BLaER1 treated with 17β-estradiol and CSF1 and Interleukin-3, amounts not matched to agents 10 nM and 100 nM (cell line): Measurements from ENCODE around the gene MAML3.

Experiments used
- H3K27ac ChIP-seq, 11 experiments: shearing (Covaris generic); formaldehyde crosslinking; 2 replicates each; pipeline ENCODE4 v1.8.1; 2022
- H3K27me3 ChIP-seq, 11 experiments: shearing (Covaris generic); formaldehyde crosslinking; 2 replicates each; pipeline ENCODE4 v1.8.1; 2022
- H3K36me3 ChIP-seq, 11 experiments: shearing (Covaris generic); formaldehyde crosslinking; 2 replicates each; pipeline ENCODE4 v1.8.1; 2022
- H3K4me1 ChIP-seq, 10 experiments: shearing (Covaris generic); formaldehyde crosslinking; 2 replicates each; pipeline ENCODE4 v1.8.1; 2022
- H3K4me2 ChIP-seq, 11 experiments: shearing (Covaris generic); formaldehyde crosslinking; 2 replicates each; pipeline ENCODE4 v1.8.1; 2022
- H3K4me3 ChIP-seq, 10 experiments: shearing (Covaris generic); formaldehyde crosslinking; 2 replicates each; pipeline ENCODE4 v1.8.1; 2022
- H3K9ac ChIP-seq, 11 experiments: shearing (Covaris generic); formaldehyde crosslinking; 2 replicates each; pipeline ENCODE4 v1.8.1; 2022
- H3K9me3 ChIP-seq, 11 experiments: shearing (Covaris generic); formaldehyde crosslinking; replicated peaks in 1 of 11; 2 replicates each; pipeline ENCODE4 v1.8.1; 2022
- H4K20me1 ChIP-seq, 11 experiments: shearing (Covaris generic); formaldehyde crosslinking; 2 replicates each; pipeline ENCODE4 v1.8.1; 2022
- Cebpa-rat ChIP-seq, 11 experiments: shearing (Covaris generic); IDR thresholded peaks; 2 replicates each; pipeline ENCODE4 v1.8.1; 2022

The MAML3 gene

DNA sequence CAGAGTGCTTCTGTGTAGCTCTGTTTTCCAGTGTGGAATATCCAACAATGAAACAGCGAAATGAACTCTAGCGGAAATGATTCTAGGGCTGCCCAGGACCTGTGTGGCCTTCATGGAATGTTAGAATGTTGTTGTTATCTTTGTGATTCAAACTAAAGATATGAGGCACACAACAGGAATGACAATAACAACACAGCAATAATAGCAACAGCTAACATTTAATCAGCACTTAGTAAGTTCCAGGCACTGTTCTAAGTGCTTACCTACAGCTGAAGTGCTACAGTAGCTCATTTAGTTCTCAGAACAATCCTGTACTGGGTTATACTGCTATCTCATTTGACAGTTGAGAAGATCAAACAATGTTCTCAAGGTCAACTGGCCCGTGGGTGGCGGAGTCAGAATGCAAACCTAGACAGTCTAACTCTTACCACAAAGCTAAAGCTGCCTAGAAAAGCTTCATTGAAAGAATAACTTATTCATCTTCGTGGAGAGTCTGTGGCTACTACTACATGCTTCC, 63.7 kb downstream of the MAML3 start:
- H3K4me1 ChIP-seq = peaks cover 51 to 66% (median 57%) of the 10 kb centered on the region in 10 experiments
- no peaks in the 10 kb centered on the region for H3K27me3 ChIP-seq
- H3K27ac ChIP-seq = peak overlapping the region in 9 of 11 experiments; percentile 3 to 95 (median 91); a peak in 14 of 22 replicates
- H3K9ac ChIP-seq = no peak overlapping the region
- no peaks in the 10 kb centered on the region for H4K20me1 ChIP-seq
- peaks cover 0 to 9% (median 3%) of the 10 kb centered on the region in 11 experiments; a peak in 4 of 22 replicates for H3K9me3 ChIP-seq
- TF ChIP-seq Cebpa-rat (IDR thresholded peaks at IDR 0.05) = no peak
- H3K4me2 ChIP-seq = peak overlapping the region; percentile 91 to 99 (median 95); a peak in 19 of 22 replicates
- no peak overlapping the region for H3K4me3 ChIP-seq
- peaks cover 0 to 15% (median 6%) of the 10 kb centered on the region in 11 experiments; a peak in 3 of 22 replicates for H3K36me3 ChIP-seq

DNA sequence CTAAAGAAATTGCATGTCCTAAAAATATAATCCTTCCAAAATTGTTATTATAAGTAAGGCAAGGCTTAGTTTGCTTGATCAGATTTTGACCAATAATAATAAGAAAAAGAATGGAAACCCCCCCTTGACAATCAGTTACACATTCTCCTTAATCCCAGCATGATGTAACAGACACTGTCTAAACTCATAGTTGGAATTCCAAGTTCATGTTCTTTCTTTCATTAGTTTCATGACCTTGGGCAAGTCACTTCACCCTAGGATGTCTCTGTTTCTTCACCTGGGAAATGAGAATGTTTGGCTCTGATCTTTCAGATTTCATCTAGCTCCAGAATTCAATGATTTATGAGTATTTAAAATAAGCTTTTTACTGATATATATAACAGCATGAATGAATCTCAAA, 64.8 kb downstream of the MAML3 start:
- no peak overlapping the region for H3K4me3 ChIP-seq
- no peaks in the 10 kb centered on the region for H4K20me1 ChIP-seq
- H3K27me3 ChIP-seq = no peaks in the 10 kb centered on the region
- TF ChIP-seq Cebpa-rat (IDR thresholded peaks at IDR 0.05) = no peak
- H3K9ac ChIP-seq = no peak overlapping the region
- no peak overlapping the region for H3K27ac ChIP-seq
- H3K36me3 ChIP-seq = peaks cover 0 to 17% (median 6%) of the 10 kb centered on the region in 11 experiments; a peak in 3 of 22 replicates
- H3K4me1 ChIP-seq = peaks cover 50 to 59% (median 52%) of the 10 kb centered on the region in 10 experiments
- H3K9me3 ChIP-seq = peaks cover 0 to 9% (median 3%) of the 10 kb centered on the region in 11 experiments; a peak in 4 of 22 replicates
- H3K4me2 ChIP-seq = no peak overlapping the region; a peak in 2 of 22 replicates

DNA sequence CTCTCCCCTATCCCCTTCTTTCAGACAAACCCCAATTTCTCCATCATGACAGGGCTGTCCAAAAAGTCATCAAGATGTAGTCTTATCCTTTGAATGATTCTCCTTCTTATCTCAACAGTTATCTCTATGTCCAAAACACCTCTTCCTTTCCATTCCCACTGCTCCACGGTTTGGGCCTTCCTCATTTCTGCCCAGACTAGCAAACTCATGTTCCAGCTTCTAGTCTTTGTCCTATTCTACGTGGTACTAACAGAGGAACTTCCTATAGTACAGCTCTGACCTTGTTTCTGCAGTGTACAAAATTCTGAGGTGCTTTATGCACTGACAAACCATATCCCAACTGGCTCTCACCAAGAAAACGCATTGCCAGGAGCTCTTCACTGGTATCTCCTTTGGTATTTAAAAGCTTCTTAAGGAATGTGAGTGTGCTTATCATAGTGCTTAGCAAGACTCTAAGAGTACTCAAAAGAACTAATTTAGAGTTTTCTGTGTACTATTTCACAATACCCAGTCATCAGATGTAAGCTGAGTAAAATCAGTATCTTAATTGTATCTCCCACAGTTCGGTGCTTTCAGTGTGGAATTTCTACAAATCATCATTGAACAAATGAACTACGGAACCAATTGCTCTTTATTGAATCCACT, 65.5 kb downstream of the MAML3 start:
- peak in 2 of 11 experiments; percentile 30 to 43; a peak in 2 of 22 replicates for TF ChIP-seq Cebpa-rat (IDR thresholded peaks at IDR 0.05)
- Histone ChIP-seq H3K27ac (no peak overlapping the region), H3K27me3 (no peaks in the 10 kb centered on the region)

DNA sequence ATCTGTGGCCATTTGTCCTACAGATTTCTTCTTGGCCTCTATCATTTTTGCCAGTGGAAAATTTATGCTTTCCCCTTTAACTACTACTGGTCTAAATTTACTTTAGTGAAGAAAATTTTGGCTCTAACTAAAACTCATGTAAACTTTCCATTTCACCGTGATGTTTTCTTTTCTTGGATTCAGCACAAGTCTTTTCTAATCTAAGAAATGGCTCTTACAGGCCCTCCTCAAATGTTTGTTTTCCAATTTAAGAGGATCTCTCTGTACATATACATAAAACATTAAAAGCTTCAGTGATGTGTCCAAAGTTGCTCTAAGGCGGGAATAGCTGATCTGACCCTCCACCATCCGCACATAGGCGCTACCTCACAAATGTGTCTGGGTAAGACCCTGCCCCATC, 68.1 kb downstream of the MAML3 start:
- Histone ChIP-seq H3K36me3 (peaks cover 0 to 17% (median 6%) of the 10 kb centered on the region in 11 experiments; a peak in 3 of 22 replicates), H3K9me3 (peaks cover 0 to 9% (median 3%) of the 10 kb centered on the region in 11 experiments; a peak in 4 of 22 replicates), H4K20me1 (peaks cover 0 to 19% (median 7%) of the 10 kb centered on the region in 11 experiments; a peak in 8 of 22 replicates), H3K27me3 (no peaks in the 10 kb centered on the region), H3K9ac (no peak overlapping the region), H3K4me3 (no peak overlapping the region), H3K4me2 (no peak overlapping the region), H3K4me1 (peaks cover 24 to 41% (median 31%) of the 10 kb centered on the region in 10 experiments), H3K27ac (no peak overlapping the region)
- TF ChIP-seq Cebpa-rat (IDR thresholded peaks at IDR 0.05) = no peak

More for the DNA sequence above, 65.5 kb downstream of the MAML3 start:
- peaks cover 0 to 9% (median 3%) of the 10 kb centered on the region in 11 experiments; a peak in 4 of 22 replicates for H3K9me3 ChIP-seq
- H3K4me2 ChIP-seq = peak overlapping the region in 4 of 11 experiments; percentile 24 to 57 (median 42); a peak in 9 of 22 replicates
- peaks cover 0 to 17% (median 6%) of the 10 kb centered on the region in 11 experiments; a peak in 3 of 22 replicates for H3K36me3 ChIP-seq
- no peak overlapping the region for H3K9ac ChIP-seq
- peaks cover 0 to 1% (median 0%) of the 10 kb centered on the region in 11 experiments; a peak in 3 of 22 replicates for H4K20me1 ChIP-seq
- peaks cover 42 to 53% (median 44%) of the 10 kb centered on the region in 10 experiments for H3K4me1 ChIP-seq
- H3K4me3 ChIP-seq = no peak overlapping the region

DNA sequence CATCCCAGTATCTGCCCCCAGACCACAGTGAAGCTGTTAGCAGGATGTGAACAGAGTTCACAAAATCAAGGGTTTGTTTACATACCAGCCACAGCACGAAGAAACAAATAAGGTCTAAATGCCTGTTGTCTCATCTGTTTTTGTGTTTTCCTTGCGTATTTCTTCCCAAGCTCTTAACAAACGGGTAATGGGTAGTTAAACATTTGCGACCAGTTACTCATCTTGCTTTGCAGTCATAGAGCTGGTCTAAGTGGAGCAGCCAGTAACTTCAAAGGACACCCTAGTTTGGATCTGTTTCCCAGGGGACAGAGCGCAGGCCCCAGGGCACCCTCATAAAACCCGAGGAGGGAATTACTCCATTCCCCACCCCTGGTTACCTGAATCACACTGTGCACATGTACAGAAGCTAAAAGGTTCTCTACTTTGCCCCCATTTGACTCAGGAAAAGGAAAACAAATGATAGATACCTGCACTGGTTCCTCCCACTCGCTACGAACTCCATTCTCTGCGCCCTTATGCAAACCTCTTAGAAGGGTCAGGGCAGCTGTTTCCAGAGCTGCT, 68.8 kb downstream of the MAML3 start:
- peaks cover 0 to 17% (median 6%) of the 10 kb centered on the region in 11 experiments; a peak in 3 of 22 replicates for H3K36me3 ChIP-seq
- peaks cover 0 to 22% (median 7%) of the 10 kb centered on the region in 11 experiments; a peak in 8 of 22 replicates for H4K20me1 ChIP-seq
- peaks cover 0 to 9% (median 3%) of the 10 kb centered on the region in 11 experiments; a peak in 4 of 22 replicates for H3K9me3 ChIP-seq
- peaks cover 18 to 40% (median 29%) of the 10 kb centered on the region in 10 experiments for H3K4me1 ChIP-seq
- peak overlapping the region in 1 of 11 experiments; percentile 4; a peak in 1 of 22 replicates for H3K27ac ChIP-seq
- no peak overlapping the region for H3K9ac ChIP-seq
- no peak for TF ChIP-seq Cebpa-rat (IDR thresholded peaks at IDR 0.05)
- no peak overlapping the region for H3K4me3 ChIP-seq
- peak overlapping the region in 5 of 11 experiments; percentile 2 to 40 (median 18); a peak in 7 of 22 replicates for H3K4me2 ChIP-seq
- no peaks in the 10 kb centered on the region for H3K27me3 ChIP-seq

DNA sequence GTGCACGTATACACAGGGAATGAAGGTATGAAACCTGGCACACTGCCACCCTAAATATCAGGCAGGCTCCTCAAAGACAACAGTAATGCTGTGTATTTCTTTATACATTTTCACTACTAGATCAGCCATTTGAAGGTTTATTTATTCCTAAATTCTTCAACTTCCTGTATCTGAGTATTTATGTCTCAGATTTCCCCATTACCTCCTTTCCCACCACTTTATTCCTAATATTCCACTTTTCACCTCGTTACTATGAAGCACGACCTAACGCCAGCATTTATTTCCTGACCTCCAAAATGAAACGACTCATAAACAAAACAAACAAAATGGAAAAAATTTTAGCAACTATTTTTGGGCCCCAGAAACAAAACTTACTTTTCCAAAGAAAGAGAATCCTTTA, 69.6 kb downstream of the MAML3 start:
- Histone ChIP-seq H3K4me2 (no peak overlapping the region), H3K4me1 (peaks cover 18 to 42% (median 32%) of the 10 kb centered on the region in 10 experiments), H3K27me3 (no peaks in the 10 kb centered on the region), H3K4me3 (no peak overlapping the region), H3K9me3 (peaks cover 0 to 5% (median 0%) of the 10 kb centered on the region in 11 experiments; a peak in 2 of 22 replicates), H3K27ac (0 out of 22 replicates have a peak overlapping the region, but pooled peaks of 1 of the 11 experiments have one; percentile 4), H3K36me3 (peaks cover 0 to 17% (median 6%) of the 10 kb centered on the region in 11 experiments; a peak in 3 of 22 replicates), H4K20me1 (peaks cover 0 to 25% (median 7%) of the 10 kb centered on the region in 11 experiments; a peak in 8 of 22 replicates), H3K9ac (no peak overlapping the region)
- no peak for TF ChIP-seq Cebpa-rat (IDR thresholded peaks at IDR 0.05)

DNA sequence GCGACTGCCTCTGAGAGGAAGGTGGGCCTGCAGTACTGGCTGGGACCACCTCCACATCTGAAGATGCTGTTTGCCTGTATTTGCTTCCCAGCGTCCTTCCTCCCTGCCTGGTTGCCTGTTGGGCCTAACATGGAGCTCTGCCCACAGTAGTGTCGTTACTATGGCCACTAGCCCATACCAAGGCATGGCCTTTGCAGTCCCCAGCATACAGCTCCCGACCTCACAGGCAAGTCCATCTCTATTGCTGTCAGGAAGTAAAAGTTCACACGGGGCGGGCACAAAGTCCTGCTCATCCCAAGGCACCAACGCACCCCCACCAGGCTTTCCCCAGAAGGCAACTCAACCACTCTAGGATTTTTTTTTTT, 71.6 kb downstream of the MAML3 start:
- Histone ChIP-seq H3K9me3 (peaks cover 0 to 5% (median 0%) of the 10 kb centered on the region in 11 experiments; a peak in 2 of 22 replicates), H3K4me2 (peak overlapping the region in 2 of 11 experiments; percentile 6 to 23; a peak in 2 of 22 replicates), H3K9ac (no peak overlapping the region), H3K4me1 (peaks cover 11 to 40% (median 28%) of the 10 kb centered on the region in 10 experiments; a peak in 18 of 20 replicates), H3K4me3 (no peak overlapping the region), H3K27ac (no peak overlapping the region), H3K36me3 (peaks cover 0 to 11% (median 5%) of the 10 kb centered on the region in 11 experiments; a peak in 2 of 22 replicates), H4K20me1 (peaks cover 0 to 34% (median 7%) of the 10 kb centered on the region in 11 experiments; a peak in 8 of 22 replicates), H3K27me3 (no peaks in the 10 kb centered on the region)
- no peak for TF ChIP-seq Cebpa-rat (IDR thresholded peaks at IDR 0.05)

DNA sequence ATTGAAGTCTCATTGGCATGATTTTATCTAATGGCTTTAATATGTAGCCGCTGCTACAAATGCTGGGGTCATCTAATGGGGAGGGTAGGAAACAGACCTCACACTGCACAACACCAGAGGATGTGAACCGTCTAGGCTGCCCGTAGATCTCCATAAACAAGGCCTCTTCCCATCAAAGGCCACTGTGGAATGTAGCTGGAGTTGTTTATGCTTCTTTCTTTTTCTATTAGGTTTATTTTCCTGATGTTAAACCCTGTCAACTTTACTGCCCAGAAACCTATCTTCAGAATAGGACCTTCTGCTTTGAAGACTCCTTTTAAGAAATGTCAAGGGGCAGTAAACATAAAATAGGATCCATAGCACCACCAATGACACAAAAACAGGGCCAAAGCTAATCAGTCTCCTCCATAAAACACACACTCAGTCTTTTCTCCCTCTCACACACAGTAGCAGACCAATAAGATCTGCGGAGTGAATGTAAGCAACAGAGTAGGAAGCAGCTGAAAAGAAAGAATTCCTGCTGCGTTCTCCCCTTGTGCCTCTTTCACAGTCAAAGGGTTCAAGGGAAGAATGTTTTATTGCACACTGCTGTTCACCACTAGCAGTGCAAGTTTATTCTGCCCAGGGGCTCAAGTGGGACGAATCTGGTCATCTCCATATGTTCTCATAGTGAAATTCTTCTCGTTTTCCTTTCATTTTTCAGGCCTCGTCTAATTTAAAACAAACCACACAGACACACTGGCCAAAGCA, 72.2 kb downstream of the MAML3 start:
- Histone ChIP-seq H3K9ac (no peak overlapping the region), H3K27ac (no peak overlapping the region), H3K4me2 (peak overlapping the region in 5 of 11 experiments; percentile 5 to 39 (median 23); a peak in 10 of 22 replicates), H3K27me3 (no peaks in the 10 kb centered on the region), H3K36me3 (peaks cover 0 to 11% (median 4%) of the 10 kb centered on the region in 11 experiments; a peak in 2 of 22 replicates), H4K20me1 (peaks cover 0 to 34% (median 7%) of the 10 kb centered on the region in 11 experiments; a peak in 8 of 22 replicates), H3K4me3 (no peak overlapping the region), H3K9me3 (peaks cover 0 to 5% (median 0%) of the 10 kb centered on the region in 11 experiments; a peak in 2 of 22 replicates), H3K4me1 (peaks cover 11 to 40% (median 29%) of the 10 kb centered on the region in 10 experiments; a peak in 19 of 20 replicates)
- TF ChIP-seq Cebpa-rat (IDR thresholded peaks at IDR 0.05) = no peak
